OCI-M2 (cell line): ENCODE data around the gene CIZ1.

Source experiments
- DNase-seq: peaks from one replicate; lab custom pipeline; 2025; ENCODE audit not compliant: unreplicated experiment; lab: John Stamatoyannopoulos, UW

The CIZ1 gene

DNA sequence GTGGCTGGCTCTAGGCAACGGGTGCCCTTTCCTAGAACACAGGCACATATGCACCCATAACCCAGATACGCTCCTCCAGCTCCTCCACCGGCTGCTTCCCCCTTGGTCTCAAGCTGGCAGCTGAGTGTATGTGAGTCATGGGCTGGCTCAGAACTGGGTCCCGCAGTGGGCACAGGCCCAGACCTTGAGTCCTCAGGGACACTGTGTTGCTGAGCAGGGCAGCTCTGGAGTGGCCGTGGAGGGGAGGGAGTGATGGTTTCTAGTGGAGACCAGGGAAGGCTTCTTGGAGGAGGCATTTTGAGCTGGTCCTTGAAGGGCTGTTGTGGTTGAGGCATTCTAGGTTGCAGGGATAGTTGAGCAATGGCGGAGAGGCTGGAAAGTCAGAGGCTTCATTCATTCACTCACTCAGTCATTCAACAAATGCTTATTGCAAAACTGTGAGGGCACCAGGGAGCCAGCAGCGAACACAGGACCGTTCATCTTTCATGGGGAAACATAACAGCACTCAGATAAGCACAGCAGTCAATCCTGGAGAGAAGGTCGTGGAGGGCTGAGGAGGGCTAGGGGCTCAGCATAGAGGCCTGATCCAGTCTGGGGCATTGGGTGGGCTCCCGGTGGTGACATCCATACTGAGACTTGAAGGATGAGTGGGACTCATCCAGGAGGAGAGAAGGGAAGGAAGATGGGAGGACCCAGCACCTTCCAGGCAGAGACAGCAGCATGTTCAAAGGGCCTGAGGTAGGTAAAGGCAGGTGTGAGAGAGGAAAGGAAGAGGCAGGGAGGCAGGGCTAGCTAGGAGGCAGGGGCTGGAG is 29.0 kb downstream of the CIZ1 start:
- no peak for DNase-seq

- no peak for DNase-seq
Measured at GRCh38 chr9:128161215-128161902, 30.0 kb downstream of the CIZ1 start.

DNA sequence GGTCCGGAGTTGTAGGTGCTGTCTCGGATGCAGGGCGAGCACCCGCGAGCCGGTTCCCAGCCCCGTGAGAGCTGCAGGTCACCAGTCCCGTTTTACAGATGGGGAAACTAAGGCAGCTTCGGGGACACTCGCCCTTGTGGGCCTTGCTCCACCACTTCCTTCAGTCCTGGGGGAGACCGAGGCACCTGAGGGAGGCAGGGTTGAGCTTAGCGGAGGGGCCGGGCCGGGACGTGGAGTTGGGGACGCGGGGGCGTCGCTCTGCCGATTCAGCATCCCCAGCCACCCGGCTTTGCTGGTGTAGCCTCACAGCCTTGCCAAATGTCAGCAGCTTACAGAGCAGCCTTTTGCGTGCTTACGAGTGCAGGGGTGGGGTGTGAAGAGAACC is 30.8 kb downstream of the CIZ1 start:
- no peak for DNase-seq

DNA sequence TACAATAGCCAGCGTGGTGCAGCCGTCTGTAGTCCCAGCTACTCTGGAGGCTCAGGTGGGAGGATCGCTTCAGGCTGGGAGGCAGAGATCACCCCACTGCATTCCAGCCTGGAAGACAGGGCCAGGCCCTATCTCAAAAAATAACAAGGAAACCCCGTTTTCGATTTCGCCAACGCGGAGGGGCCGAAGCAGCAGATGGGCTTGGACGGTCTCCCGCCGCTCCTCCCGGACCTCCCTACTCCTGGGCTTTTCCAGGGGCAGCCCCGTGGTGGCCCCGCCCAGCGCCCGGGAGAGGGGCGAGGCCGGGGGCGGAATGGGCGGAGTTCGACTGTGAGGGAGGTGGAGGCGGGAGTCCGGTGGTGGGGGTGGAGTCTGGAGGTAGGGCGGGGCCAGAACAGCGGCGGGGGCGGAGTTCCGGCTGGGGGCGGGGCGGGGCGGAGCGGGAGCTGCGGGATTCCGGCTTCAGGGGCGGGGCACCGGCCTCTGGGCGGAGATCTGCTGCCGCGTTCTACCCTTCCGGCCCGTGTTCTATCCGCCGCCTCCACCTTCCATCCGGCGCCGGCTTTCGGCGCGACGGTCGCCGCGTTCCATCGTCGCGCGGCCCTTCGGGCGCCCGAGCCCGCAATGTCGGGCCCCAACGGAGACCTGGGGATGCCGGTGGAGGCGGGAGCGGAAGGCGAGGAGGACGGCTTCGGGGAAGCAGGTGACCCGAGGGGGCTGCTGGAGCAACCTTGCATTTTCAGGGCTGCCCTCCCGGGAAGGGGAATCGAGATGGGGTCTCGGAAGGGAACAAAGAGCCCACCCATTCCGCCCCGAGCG is 31.4 kb downstream of the CIZ1 start, which contains the start of gene BBLN:
Gene BBLN (plus strand): TSS at position 482 of the 819 bp plus-strand sequence. CDS start 143 bp downstream, at position 625.
- DNase-seq = peak; percentile 30

- DNase-seq = no peak
Measured at GRCh38 chr9:128159522-128159783, 31.9 kb downstream of the CIZ1 start.

DNA sequence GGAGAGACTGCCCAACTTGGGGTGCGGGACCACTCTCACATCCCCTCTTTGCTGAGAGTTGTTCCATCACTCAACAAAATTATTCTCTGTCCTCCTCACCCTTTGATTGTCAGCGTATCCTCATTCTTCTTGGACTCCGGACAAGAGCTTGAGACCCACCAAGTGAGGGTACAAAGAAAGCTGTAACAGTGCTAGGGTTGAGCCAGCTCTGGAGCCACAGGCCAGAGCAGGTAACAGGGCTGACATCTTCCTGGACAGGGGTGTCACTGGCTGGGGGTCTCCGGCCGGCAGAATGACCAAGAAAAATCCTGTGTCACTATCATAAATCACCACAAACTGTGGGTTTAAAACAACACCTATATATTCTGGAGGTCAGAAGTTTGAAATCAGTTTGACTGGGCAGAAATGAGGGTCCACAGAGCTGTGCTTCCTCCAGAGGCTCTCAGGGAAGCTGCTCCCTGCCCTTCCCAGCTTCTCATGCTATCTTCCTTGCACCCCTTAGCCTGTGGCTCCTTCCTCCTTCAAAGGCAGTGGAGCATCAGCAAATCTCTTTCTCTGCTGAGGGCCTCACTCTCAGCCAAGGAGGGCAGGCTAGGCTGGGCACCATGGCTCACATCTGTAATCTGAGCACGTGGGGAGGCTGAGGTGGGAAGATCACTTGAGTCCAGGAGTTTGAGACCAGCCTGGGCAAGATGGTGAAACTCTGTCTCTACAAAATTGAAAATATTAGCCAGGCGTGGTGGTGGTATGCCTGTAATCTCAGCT is 35.5 kb downstream of the CIZ1 start:
- DNase-seq = no peak

GRCh38 chr9:128153947-128154695 is 37.3 kb downstream of the CIZ1 start:
- no peak for DNase-seq

- no peak for DNase-seq
Measured at GRCh38 chr9:128153060-128153946, 38.1 kb downstream of the CIZ1 start.

DNA sequence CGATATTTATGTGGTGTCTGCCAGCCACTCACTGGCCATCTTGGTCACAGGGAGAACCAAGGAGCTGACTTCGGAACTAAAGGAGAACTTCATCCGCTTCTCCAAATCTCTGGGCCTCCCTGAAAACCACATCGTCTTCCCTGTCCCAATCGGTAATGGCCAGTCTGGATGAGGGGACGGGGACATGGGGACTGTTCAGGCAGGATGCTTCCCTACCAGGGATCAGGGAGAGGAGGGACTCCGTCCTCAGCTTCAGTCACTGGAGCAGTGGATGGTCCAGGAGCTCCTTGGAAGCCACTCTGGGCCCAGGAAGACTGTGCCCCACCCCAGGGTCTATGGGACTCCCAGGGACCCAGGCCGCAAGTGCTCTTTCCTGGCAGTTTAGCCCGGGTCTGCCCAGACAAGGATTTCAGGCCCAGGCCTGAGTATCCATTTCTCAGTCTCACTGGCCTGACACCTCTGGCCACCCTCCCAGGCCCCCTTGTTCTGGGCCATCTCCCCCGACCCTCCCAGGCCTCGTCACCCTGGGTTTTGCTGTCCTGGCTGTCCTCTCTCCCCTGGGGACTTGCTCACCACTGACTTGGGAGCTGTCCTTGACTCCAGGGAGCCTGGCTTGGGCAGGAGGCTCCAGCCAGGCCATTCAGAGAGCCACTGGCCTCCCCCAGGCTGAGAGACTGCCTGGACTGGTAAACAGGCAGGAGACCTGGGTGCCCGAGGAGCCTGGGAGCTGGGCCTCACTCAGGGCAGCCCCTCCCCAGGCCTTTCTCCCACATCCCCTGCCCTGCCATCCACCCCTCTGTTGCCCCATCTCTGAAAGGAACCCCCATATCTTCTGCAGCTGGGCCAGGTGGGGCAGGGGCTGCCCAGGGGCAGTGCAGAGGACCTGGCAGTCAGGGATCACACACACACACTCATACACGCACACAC is 39.0 kb downstream of the CIZ1 start:
- no peak for DNase-seq

GRCh38 chr9:128151309-128152132 is 39.9 kb downstream of the CIZ1 start:
- DNase-seq = no peak

GRCh38 chr9:128150594-128151308 is 40.6 kb downstream of the CIZ1 start:
- DNase-seq = no peak

DNA sequence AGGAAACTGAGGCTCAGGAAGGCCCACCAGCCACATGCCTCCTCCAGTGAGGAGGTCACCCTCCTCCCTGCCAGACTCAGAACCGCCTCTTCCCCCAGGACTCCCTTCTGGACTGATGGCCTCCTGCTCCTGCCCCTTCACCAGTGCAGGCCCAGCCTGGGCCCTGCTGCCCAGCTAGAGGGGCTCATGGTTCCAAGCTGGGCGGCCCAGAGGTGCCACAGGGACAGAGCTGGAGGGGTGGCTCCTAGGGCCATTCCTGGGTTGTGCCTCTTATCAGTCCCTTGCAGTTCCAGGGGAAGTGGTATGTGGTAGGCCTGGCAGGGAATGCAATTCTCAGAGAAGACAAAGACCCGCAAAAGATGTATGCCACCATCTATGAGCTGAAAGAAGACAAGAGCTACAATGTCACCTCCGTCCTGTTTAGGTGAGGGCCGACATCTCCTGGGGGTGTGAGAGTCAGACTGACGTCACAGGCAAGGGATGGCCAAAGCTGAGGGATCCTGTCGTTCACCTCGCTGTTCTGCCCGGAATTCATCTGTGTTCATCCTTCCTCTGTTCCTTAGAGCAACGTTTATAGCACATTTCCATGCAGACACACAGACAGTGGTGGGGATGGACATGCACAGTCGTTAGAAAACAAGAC is 41.3 kb downstream of the CIZ1 start:
- DNase-seq = no peak

DNA sequence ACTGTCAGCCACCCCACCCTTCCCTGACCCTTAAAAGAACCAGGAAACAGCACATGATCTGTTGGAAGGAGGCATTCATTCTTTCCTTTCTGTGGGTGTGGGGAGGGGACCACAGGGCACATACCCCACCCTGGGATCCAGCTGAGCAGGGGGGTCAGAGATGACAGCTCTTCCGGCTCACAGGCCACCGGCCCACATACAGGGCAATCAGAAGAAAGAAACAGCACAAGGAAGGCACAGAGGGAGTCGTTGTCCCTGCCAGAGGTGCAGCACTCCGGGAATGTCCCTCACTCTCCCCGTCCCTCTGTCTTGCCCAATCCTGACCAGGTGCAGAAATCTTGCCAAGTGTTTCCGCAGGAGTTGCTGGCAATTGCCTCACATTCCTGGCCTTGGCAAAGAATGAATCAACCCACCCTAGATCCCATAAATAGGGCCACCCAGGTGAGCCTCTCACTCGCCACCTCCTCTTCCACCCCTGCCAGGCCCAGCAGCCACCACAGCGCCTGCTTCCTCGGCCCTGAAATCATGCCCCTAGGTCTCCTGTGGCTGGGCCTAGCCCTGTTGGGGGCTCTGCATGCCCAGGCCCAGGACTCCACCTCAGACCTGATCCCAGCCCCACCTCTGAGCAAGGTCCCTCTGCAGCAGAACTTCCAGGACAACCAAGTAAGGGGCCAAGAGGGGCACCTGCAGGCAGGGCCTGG is 42.2 kb downstream of the CIZ1 start, which contains the start of gene LCN2:
Gene LCN2 (plus strand): TSS at position 453 of the 701 bp plus-strand sequence. CDS start 73 bp downstream, at position 526.
- no peak for DNase-seq

DNA sequence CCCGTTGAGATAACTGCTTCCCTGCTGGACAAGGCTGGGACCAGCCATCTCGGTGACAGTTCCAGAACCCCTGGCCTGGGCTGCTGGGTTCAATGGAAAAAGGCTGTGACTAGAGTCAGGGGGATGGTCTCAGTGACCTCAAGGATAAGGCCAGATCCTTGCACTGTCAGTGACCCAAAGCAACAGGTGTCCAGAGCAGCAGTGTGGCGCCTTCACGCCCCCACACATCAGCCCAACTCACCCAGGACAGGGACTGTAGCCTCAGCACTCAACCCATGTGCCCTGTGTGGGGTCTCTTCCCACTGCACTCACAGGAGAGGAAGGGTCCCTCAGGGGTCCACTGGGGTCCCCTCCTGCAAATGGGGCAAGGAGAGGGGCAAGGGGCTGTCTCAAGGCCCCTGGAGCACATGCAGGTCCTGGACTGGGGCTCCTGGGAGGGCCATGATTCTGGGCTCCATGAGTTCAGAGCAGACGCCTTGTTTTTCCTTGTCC is 42.8 kb downstream of the CIZ1 start:
- no peak for DNase-seq

- DNase-seq = no peak
Measured at GRCh38 chr9:128146591-128147120, 44.7 kb downstream of the CIZ1 start.
